Keratinocyte (primary cell): Measurements from ENCODE around the gene FDXACB1. TPM values are rescaled to one million over a fixed set of nuclear protein-coding genes. Genes with fewer than 3 reads are reported as not detected.

Source experiments
- DNase-seq: peaks from one replicate; pipeline ENCODE4 v3.0.0-alpha.2; 2011; ENCODE audit warnings: low read depth, missing footprints, low spot score
- FAIRE-seq: peaks from 2 replicates; lab custom pipeline; 2011; peaks lifted over from hg19 to GRCh38; lab: Jason Lieb, UNC
- H2AFZ ChIP-seq: 2 replicates; pipeline ENCODE4 v1.6.0; 2012; ENCODE audit warnings: low read length, control low read depth, inconsistent platforms; ENCODE audit not compliant: control insufficient read depth
- H3K27ac ChIP-seq: 2 replicates; pipeline ENCODE4 v1.5.1; 2011; ENCODE audit warnings: low read length; ENCODE audit not compliant: control insufficient read depth, insufficient read depth
- H3K27me3 ChIP-seq: 3 replicates; pipeline ENCODE4 v1.6.0; 2011; ENCODE audit warnings: low read length; ENCODE audit not compliant: control insufficient read depth, insufficient read depth; ENCODE audit errors: extremely low read depth
- H3K36me3 ChIP-seq, 2 experiments: 2 replicates in 1 of 2; 3 replicates in 1 of 2; pipeline ENCODE4 v1.5.1; 2011; ENCODE audit warnings: low read length in 2 of 2, mild to moderate bottlenecking in 1 of 2; ENCODE audit not compliant: control insufficient read depth in 2 of 2, insufficient read depth in 2 of 2; ENCODE audit errors: extremely low read depth in 1 of 2
- H3K4me1 ChIP-seq: 3 replicates; pipeline ENCODE4 v1.5.1; 2011; ENCODE audit warnings: low read length; ENCODE audit not compliant: control insufficient read depth, insufficient read depth; ENCODE audit errors: extremely low read depth
- H3K4me2 ChIP-seq: 3 replicates; pipeline ENCODE4 v1.6.0; 2011; ENCODE audit warnings: low read depth, low read length; ENCODE audit not compliant: control insufficient read depth, insufficient read depth; ENCODE audit errors: extremely low read depth
- H3K4me3 ChIP-seq, 3 experiments: fragments of 200-600 bp in 1 of 3; sonication (generic) in 1 of 3; 2 replicates in 2 of 3; 3 replicates in 1 of 3; pipeline ENCODE4 v1.5.1; 2011 to 2016; ENCODE audit warnings: low read length in 3 of 3, mild to moderate bottlenecking in 3 of 3, control low read depth in 2 of 3, inconsistent platforms in 1 of 3, low read depth in 1 of 3, mixed read lengths in 1 of 3, mixed run types in 1 of 3, moderate library complexity in 1 of 3; ENCODE audit not compliant: control insufficient read depth in 2 of 3, insufficient read depth in 2 of 3; ENCODE audit errors: extremely low read depth in 1 of 3
- H3K79me2 ChIP-seq: 2 replicates; pipeline ENCODE4 v1.6.0; 2012; ENCODE audit warnings: low read length; ENCODE audit not compliant: control insufficient read depth, insufficient read depth
- H3K9ac ChIP-seq: 3 replicates; pipeline ENCODE4 v1.6.0; 2011; ENCODE audit warnings: low read length; ENCODE audit not compliant: control insufficient read depth, insufficient read depth; ENCODE audit errors: extremely low read depth
- H3K9me1 ChIP-seq: 3 replicates; pipeline ENCODE4 v1.6.0; 2011; ENCODE audit warnings: low read length; ENCODE audit not compliant: control insufficient read depth, insufficient read depth; ENCODE audit errors: extremely low read depth
- H3K9me3 ChIP-seq: 2 replicates; pipeline ENCODE4 v1.5.1; 2012; ENCODE audit warnings: low read depth, low read length; ENCODE audit not compliant: control insufficient read depth
- H4K20me1 ChIP-seq: 3 replicates; pipeline ENCODE4 v1.6.0; 2011; ENCODE audit warnings: low read length; ENCODE audit not compliant: control insufficient read depth, insufficient read depth; ENCODE audit errors: extremely low read depth
- CTCF ChIP-seq, 3 experiments: IDR thresholded peaks in 1 of 3; conservative IDR thresholded peaks in 1 of 3; optimal IDR thresholded peaks in 1 of 3; 2 replicates in 2 of 3; 3 replicates in 1 of 3; pipeline versions ENCODE3 to v1.5.1; 2011; ENCODE audit warnings: low read length in 3 of 3, mild to moderate bottlenecking in 3 of 3, moderate library complexity in 2 of 3, control low read depth in 1 of 3, inconsistent platforms in 1 of 3; ENCODE audit not compliant: insufficient read depth in 2 of 3; ENCODE audit errors: extremely low read depth in 1 of 3
- EZH2 ChIP-seq: IDR thresholded peaks from one replicate; pipeline ENCODE4 v1.6.1; 2012; ENCODE audit warnings: inconsistent platforms, mild to moderate bottlenecking, low read length, moderate library complexity
- dilution Hi-C: fragments of 300-500 bp; cut with MboI; formaldehyde crosslinking; loops from one replicate; pipeline ENCODE4 v1.7.0; 2020; ENCODE audit warnings: low sequenced_read_pairs; ENCODE audit not compliant: extremely low pct_ligation_motif_present
- polyA plus RNA-seq, 5 experiments: library from polyadenylated mRNA; depleted of rRNA in 3 of 5; stranded (reverse) in 3 of 5; stranded (forward) in 1 of 5; unstranded in 1 of 5; fragments of >200 nt; gene quantifications; 1 replicate in 1 of 5; 2 replicates in 3 of 5; 3 replicates in 1 of 5; pipeline versions ENCODE4 v1.2.1 to v1.2.3, GENCODE V29; 2011 to 2012; ENCODE audit warnings: missing spikeins in 2 of 5, low read depth in 1 of 5, low replicate concordance in 1 of 5

Gene FDXACB1
- polyA plus RNA-seq, 1 donor (not counting 4 experiments of a cell fraction or from before 2014, with no cell fraction given): 2.9 TPM

GRCh38 chr11:111916768-111917167, 37.8 kb upstream of the FDXACB1 start:
- peaks cover 16% of the 10 kb centered on the region for H3K4me1 ChIP-seq
- no peak overlapping the region for H3K9ac ChIP-seq
- no peak overlapping the region for H3K4me3 ChIP-seq
- H3K79me2 ChIP-seq: no peaks in the 10 kb centered on the region
- TF ChIP-seq EZH2 (no peak), CTCF (optimal IDR thresholded peaks at IDR 0.05 in 1 of 3, IDR thresholded peaks at IDR 0.05 in 1 of 3, conservative IDR thresholded peaks at IDR 0.05 in 1 of 3; ENCODE audit: extremely low read depth in 1 of 3, insufficient read depth in 2 of 3, low read length in 3 of 3) (no peak)
- no peak overlapping the region for H2AFZ ChIP-seq
- no peak overlapping the region for H3K4me2 ChIP-seq
- H3K27me3 ChIP-seq: peaks cover 3% of the 10 kb centered on the region
- H4K20me1 ChIP-seq: no peaks in the 10 kb centered on the region
- H3K9me1 ChIP-seq: no peaks in the 10 kb centered on the region
- no peaks in the 10 kb centered on the region for H3K36me3 ChIP-seq
- no peaks in the 10 kb centered on the region for H3K9me3 ChIP-seq
- no peak overlapping the region for H3K27ac ChIP-seq
- DNase-seq (no peak), FAIRE-seq (no peak)
- dilution Hi-C loops: no loop called here

GRCh38 chr11:111913997-111914396, 35.0 kb upstream of the FDXACB1 start:
- H3K4me3 ChIP-seq: no peak overlapping the region
- no peaks in the 10 kb centered on the region for H3K9me1 ChIP-seq
- peaks cover 22% of the 10 kb centered on the region for H3K4me1 ChIP-seq
- peaks cover 6% of the 10 kb centered on the region for H3K27me3 ChIP-seq
- FAIRE-seq (no peak), DNase-seq (no peak)
- TF ChIP-seq CTCF (optimal IDR thresholded peaks at IDR 0.05 in 1 of 3, IDR thresholded peaks at IDR 0.05 in 1 of 3, conservative IDR thresholded peaks at IDR 0.05 in 1 of 3; ENCODE audit: extremely low read depth in 1 of 3, insufficient read depth in 2 of 3, low read length in 3 of 3) (no peak), EZH2 (no peak)
- H3K9me3 ChIP-seq: no peaks in the 10 kb centered on the region
- H3K4me2 ChIP-seq: no peak overlapping the region
- H3K79me2 ChIP-seq: no peaks in the 10 kb centered on the region
- dilution Hi-C loops: no loop called here
- H3K36me3 ChIP-seq: no peaks in the 10 kb centered on the region
- no peak overlapping the region for H3K9ac ChIP-seq
- H2AFZ ChIP-seq: no peak overlapping the region
- no peaks in the 10 kb centered on the region for H4K20me1 ChIP-seq
- no peak overlapping the region for H3K27ac ChIP-seq
